ENCODE measurements around the gene GLCE.
"Not testable (repeated sequence)": the region's sequence is repeated elsewhere in the genome, so short reads cannot be mapped to it uniquely, and the experiment has no call there.

The GLCE gene

GRCh38 chr15:69288531-69289341 lies 128.3 kb downstream of the GLCE start:
- no peak for DNase-seq (ENCODE audit: low read depth)
- no peak for TF ChIP-seq CTCF (IDR thresholded peaks at IDR 0.05; ENCODE audit: low read depth, low read length, missing control alignments)
- H3K4me3 ChIP-seq (ENCODE audit: low read depth, low read length): no peak overlapping the region

- DNase-seq (ENCODE audit: low read depth): no peak
- TF ChIP-seq CTCF (IDR thresholded peaks at IDR 0.05; ENCODE audit: low read depth, low read length, missing control alignments): no peak
Observed at GRCh38 chr15:69289342-69290146, 129.1 kb downstream of the GLCE start.

GRCh38 chr15:69290346-69291164 lies 130.1 kb downstream of the GLCE start:
- TF ChIP-seq CTCF (IDR thresholded peaks at IDR 0.05; ENCODE audit: low read depth, low read length, missing control alignments): no peak
- H3K4me3 ChIP-seq (ENCODE audit: low read depth, low read length): no peak overlapping the region
- DNase-seq (ENCODE audit: low read depth): no peak

More at GRCh38 chr15:69289342-69290146, 129.1 kb downstream of the GLCE start:
- H3K4me3 ChIP-seq (ENCODE audit: low read depth, low read length): no peak overlapping the region

- not testable (repeated sequence) for H3K4me3 ChIP-seq (ENCODE audit: low read depth, low read length); DNase-seq (ENCODE audit: low read depth)
Observed at GRCh38 chr15:69291651-69292050, 131.2 kb downstream of the GLCE start.

GRCh38 chr15:69292826-69293420 lies 132.5 kb downstream of the GLCE start:
- no peak for TF ChIP-seq CTCF (IDR thresholded peaks at IDR 0.05; ENCODE audit: low read depth, low read length, missing control alignments)
- DNase-seq (ENCODE audit: low read depth): no peak
- no peak overlapping the region for H3K4me3 ChIP-seq (ENCODE audit: low read depth, low read length)

- no peak overlapping the region for H3K4me3 ChIP-seq (ENCODE audit: low read depth, low read length)
- no peak for DNase-seq (ENCODE audit: low read depth)
- TF ChIP-seq CTCF (IDR thresholded peaks at IDR 0.05; ENCODE audit: low read depth, low read length, missing control alignments): no peak
Observed at GRCh38 chr15:69293741-69294615, 133.5 kb downstream of the GLCE start.

All from GM12864 (cell line).